K562 (cell line): ENCODE measurements around the gene NMT1. TPM values are rescaled to one million over a fixed set of nuclear protein-coding genes. Genes with fewer than 3 reads are reported as not detected.

Experiments
- FOXA3 ChIP-seq, 2 experiments: fragments of 450-650 bp in 1 of 2; sonication (generic) in 1 of 2; formaldehyde crosslinking; IDR thresholded peaks in 1 of 2; conservative IDR thresholded peaks in 1 of 2; 2 replicates each; pipeline versions ENCODE4 v1.4.0 to v1.8.0; 2020 to 2022; ENCODE audit warnings: mild to moderate bottlenecking in 2 of 2, missing genetic modification reagents in 1 of 2
- HDAC2 ChIP-seq: fragments of 450-650 bp; IDR thresholded peaks from 2 replicates; pipeline ENCODE4 v1.6.1; 2016; ENCODE audit warnings: mild to moderate bottlenecking
- MCM5 ChIP-seq: fragments of 450-650 bp; IDR thresholded peaks from 2 replicates; pipeline ENCODE4 v1.6.1; 2016; ENCODE audit warnings: low read depth
- polyA plus RNA-seq, 8 experiments: library from polyadenylated mRNA; depleted of rRNA in 4 of 8; stranded (reverse) in 5 of 8; unstranded in 3 of 8; fragments of >200 nt; fragmentation: Nextera tagmentation in 2 of 8; fragmentation: Illumina TruSeq in 1 of 8; extraction: Ambion mirVana in 2 of 8; extraction: Trizol in 1 of 8; gene quantifications; 2 replicates each; pipeline versions ENCODE4 v1.2.1 to v1.2.3, GENCODE V29; 2011 to 2014; ENCODE audit warnings: inconsistent platforms in 1 of 8, missing spikeins in 1 of 8
- total RNA-seq, 7 experiments: library from RNA; depleted of rRNA in 6 of 7; stranded (reverse); fragments of >200 nt in 6 of 7; fragmentation: Illumina TruSeq in 2 of 7; extraction: Trizol in 2 of 7; gene quantifications; 2 replicates each; pipeline versions ENCODE4 v1.2.1 to v1.2.3, GENCODE V29; 2011 to 2021; ENCODE audit warnings: low replicate concordance in 1 of 7
- TF ChIP-seq, protein P1 (sequence below): fragments of 200-600 bp; sonication (generic); IDR thresholded peaks from one replicate; pipeline ENCODE4 v1.6.1; 2012; ENCODE audit warnings: mild to moderate bottlenecking, low read depth, low read length, inconsistent platforms
- TF ChIP-seq, protein P2 (sequence below), 2 experiments: fragments of 450-650 bp; conservative IDR thresholded peaks; 2 replicates each; pipeline ENCODE4 v1.6.1; 2017; ENCODE audit warnings: mild to moderate bottlenecking in 2 of 2, moderate library complexity in 2 of 2

The NMT1 gene
- total and polyA plus RNA-seq, 9 of the 15 experiments (the other 6 are each of a cell fraction or from before 2014, with no cell fraction given): 86.7 to 569 (median 213) TPM

DNA sequence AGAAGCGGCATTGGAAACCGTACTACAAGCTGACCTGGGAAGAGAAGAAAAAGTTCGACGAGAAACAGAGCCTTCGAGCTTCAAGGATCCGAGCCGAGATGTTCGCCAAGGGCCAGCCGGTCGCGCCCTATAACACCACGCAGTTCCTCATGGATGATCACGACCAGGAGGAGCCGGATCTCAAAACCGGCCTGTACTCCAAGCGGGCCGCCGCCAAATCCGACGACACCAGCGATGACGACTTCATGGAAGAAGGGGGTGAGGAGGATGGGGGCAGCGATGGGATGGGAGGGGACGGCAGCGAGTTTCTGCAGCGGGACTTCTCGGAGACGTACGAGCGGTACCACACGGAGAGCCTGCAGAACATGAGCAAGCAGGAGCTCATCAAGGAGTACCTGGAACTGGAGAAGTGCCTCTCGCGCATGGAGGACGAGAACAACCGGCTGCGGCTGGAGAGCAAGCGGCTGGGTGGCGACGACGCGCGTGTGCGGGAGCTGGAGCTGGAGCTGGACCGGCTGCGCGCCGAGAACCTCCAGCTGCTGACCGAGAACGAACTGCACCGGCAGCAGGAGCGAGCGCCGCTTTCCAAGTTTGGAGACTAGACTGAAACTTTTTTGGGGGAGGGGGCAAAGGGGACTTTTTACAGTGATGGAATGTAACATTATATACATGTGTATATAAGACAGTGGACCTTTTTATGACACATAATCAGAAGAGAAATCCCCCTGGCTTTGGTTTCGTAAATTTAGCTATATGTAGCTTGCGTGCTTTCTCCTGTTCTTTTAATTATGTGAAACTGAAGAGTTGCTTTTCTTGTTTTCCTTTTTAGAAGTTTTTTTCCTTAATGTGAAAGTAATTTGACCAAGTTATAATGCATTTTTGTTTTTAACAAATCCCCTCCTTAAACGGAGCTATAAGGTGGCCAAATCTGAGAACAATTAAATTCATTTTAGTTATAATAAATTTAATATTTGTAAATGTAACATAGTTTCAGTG is 88.8 kb downstream of the NMT1 start (continued):
- TF ChIP-seq, protein P1, sequence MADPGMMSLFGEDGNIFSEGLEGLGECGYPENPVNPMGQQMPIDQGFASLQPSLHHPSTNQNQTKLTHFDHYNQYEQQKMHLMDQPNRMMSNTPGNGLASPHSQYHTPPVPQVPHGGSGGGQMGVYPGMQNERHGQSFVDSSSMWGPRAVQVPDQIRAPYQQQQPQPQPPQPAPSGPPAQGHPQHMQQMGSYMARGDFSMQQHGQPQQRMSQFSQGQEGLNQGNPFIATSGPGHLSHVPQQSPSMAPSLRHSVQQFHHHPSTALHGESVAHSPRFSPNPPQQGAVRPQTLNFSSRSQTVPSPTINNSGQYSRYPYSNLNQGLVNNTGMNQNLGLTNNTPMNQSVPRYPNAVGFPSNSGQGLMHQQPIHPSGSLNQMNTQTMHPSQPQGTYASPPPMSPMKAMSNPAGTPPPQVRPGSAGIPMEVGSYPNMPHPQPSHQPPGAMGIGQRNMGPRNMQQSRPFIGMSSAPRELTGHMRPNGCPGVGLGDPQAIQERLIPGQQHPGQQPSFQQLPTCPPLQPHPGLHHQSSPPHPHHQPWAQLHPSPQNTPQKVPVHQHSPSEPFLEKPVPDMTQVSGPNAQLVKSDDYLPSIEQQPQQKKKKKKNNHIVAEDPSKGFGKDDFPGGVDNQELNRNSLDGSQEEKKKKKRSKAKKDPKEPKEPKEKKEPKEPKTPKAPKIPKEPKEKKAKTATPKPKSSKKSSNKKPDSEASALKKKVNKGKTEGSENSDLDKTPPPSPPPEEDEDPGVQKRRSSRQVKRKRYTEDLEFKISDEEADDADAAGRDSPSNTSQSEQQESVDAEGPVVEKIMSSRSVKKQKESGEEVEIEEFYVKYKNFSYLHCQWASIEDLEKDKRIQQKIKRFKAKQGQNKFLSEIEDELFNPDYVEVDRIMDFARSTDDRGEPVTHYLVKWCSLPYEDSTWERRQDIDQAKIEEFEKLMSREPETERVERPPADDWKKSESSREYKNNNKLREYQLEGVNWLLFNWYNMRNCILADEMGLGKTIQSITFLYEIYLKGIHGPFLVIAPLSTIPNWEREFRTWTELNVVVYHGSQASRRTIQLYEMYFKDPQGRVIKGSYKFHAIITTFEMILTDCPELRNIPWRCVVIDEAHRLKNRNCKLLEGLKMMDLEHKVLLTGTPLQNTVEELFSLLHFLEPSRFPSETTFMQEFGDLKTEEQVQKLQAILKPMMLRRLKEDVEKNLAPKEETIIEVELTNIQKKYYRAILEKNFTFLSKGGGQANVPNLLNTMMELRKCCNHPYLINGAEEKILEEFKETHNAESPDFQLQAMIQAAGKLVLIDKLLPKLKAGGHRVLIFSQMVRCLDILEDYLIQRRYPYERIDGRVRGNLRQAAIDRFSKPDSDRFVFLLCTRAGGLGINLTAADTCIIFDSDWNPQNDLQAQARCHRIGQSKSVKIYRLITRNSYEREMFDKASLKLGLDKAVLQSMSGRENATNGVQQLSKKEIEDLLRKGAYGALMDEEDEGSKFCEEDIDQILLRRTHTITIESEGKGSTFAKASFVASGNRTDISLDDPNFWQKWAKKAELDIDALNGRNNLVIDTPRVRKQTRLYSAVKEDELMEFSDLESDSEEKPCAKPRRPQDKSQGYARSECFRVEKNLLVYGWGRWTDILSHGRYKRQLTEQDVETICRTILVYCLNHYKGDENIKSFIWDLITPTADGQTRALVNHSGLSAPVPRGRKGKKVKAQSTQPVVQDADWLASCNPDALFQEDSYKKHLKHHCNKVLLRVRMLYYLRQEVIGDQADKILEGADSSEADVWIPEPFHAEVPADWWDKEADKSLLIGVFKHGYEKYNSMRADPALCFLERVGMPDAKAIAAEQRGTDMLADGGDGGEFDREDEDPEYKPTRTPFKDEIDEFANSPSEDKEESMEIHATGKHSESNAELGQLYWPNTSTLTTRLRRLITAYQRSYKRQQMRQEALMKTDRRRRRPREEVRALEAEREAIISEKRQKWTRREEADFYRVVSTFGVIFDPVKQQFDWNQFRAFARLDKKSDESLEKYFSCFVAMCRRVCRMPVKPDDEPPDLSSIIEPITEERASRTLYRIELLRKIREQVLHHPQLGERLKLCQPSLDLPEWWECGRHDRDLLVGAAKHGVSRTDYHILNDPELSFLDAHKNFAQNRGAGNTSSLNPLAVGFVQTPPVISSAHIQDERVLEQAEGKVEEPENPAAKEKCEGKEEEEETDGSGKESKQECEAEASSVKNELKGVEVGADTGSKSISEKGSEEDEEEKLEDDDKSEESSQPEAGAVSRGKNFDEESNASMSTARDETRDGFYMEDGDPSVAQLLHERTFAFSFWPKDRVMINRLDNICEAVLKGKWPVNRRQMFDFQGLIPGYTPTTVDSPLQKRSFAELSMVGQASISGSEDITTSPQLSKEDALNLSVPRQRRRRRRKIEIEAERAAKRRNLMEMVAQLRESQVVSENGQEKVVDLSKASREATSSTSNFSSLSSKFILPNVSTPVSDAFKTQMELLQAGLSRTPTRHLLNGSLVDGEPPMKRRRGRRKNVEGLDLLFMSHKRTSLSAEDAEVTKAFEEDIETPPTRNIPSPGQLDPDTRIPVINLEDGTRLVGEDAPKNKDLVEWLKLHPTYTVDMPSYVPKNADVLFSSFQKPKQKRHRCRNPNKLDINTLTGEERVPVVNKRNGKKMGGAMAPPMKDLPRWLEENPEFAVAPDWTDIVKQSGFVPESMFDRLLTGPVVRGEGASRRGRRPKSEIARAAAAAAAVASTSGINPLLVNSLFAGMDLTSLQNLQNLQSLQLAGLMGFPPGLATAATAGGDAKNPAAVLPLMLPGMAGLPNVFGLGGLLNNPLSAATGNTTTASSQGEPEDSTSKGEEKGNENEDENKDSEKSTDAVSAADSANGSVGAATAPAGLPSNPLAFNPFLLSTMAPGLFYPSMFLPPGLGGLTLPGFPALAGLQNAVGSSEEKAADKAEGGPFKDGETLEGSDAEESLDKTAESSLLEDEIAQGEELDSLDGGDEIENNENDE: no peak
- TF ChIP-seq HDAC2: no peak
- 0 out of 4 replicates have a peak, but pooled peaks of 1 of the 2 experiments have one; percentile 61 for TF ChIP-seq FOXA3 (CRISPR knock-in tag; conservative IDR thresholded peaks at IDR 0.05 in 1 of 2, IDR thresholded peaks at IDR 0.05 in 1 of 2)
- TF ChIP-seq MCM5: no peak
- TF ChIP-seq, protein P2, sequence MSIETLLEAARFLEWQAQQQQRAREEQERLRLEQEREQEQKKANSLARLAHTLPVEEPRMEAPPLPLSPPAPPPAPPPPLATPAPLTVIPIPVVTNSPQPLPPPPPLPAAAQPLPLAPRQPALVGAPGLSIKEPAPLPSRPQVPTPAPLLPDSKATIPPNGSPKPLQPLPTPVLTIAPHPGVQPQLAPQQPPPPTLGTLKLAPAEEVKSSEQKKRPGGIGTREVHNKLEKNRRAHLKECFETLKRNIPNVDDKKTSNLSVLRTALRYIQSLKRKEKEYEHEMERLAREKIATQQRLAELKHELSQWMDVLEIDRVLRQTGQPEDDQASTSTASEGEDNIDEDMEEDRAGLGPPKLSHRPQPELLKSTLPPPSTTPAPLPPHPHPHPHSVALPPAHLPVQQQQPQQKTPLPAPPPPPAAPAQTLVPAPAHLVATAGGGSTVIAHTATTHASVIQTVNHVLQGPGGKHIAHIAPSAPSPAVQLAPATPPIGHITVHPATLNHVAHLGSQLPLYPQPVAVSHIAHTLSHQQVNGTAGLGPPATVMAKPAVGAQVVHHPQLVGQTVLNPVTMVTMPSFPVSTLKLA (conservative IDR thresholded peaks at IDR 0.05): 0 out of 4 replicates have a peak, but pooled peaks of 1 of the 2 experiments have one; percentile 27
